ENCODE measurements around the gene KDM4D. TPM values are rescaled to one million over a fixed set of nuclear protein-coding genes. Genes with fewer than 3 reads are reported as not detected.

KDM4D gene
- total RNA-seq, 1 donor from 2014 or later = 1.3 TPM

DNA sequence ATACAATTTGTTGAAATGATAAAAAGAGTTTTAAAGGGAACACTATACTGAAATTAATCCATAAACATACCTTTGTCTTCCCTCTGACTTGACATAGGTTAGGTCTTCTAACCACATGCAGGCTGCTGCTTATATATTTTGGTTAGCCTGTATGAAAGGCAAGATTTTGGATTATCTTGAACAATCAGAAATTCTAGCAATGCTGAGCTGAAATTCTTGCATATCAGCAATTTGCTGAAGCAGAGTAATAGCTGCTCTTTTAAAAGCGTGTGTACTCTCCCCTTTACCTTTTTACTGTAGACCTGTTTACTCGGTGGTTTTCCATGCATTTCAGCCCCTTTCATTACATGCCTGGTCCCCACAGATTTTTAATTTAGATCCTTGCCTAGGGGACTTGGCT lies 34.2 kb upstream of the KDM4D start:
- Mint-ChIP-seq H3K27ac (ENCODE audit: unreplicated experiment) (no peak overlapping the region), H3K27me3 (ENCODE audit: unreplicated experiment) (peaks cover 6% of the 10 kb centered on the region), H3K4me1 (ENCODE audit: low read depth, unreplicated experiment) (peaks cover 30% of the 10 kb centered on the region), H3K4me3 (ENCODE audit: unreplicated experiment) (no peak overlapping the region), H3K9me3 (ENCODE audit: unreplicated experiment) (peaks cover 5% of the 10 kb centered on the region), H3K36me3 (ENCODE audit: unreplicated experiment) (no peaks in the 10 kb centered on the region)
- no peak for TF ChIP-seq CTCF (IDR thresholded peaks at IDR 0.05; ENCODE audit: partially characterized antibody, unreplicated experiment)
- no peak for DNase-seq

GRCh38 chr11:94941131-94941530 lies 32.4 kb upstream of the KDM4D start:
- DNase-seq = no peak
- no peak for TF ChIP-seq CTCF (IDR thresholded peaks at IDR 0.05; ENCODE audit: partially characterized antibody, unreplicated experiment)
- Mint-ChIP-seq H3K9me3 (ENCODE audit: unreplicated experiment) (peaks cover 2% of the 10 kb centered on the region), H3K4me1 (ENCODE audit: low read depth, unreplicated experiment) (peaks cover 15% of the 10 kb centered on the region), H3K27ac (ENCODE audit: unreplicated experiment) (no peak overlapping the region), H3K27me3 (ENCODE audit: unreplicated experiment) (peaks cover 1% of the 10 kb centered on the region), H3K4me3 (ENCODE audit: unreplicated experiment) (peak overlapping the region; percentile 58), H3K36me3 (ENCODE audit: unreplicated experiment) (no peaks in the 10 kb centered on the region)

DNA sequence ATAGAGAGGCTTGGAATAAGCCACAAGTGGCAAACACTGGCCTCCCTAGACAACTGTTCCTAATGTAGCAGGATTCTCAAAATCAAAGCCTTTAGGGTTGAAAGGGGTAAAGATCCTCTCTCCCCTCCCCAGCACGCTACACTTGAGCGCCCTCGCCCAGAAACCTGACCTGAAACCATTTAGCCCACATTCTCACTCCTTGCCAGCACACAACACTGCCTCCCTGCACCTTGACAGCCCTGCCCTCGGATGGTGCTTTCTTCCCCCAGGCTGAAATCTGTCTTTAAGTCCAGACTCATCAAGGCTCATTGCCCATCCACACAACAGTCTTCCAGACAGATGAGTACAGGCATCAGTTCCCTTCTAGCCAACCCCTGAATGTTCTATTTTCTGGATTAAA lies 26.7 kb upstream of the KDM4D start:
- DNase-seq = no peak
- TF ChIP-seq CTCF (IDR thresholded peaks at IDR 0.05; ENCODE audit: partially characterized antibody, unreplicated experiment) = no peak
- no peaks in the 10 kb centered on the region for H3K36me3 Mint-ChIP-seq (ENCODE audit: unreplicated experiment)
- H3K4me1 Mint-ChIP-seq (ENCODE audit: low read depth, unreplicated experiment) = no peaks in the 10 kb centered on the region
- H3K9me3 Mint-ChIP-seq (ENCODE audit: unreplicated experiment) = no peaks in the 10 kb centered on the region
- no peak overlapping the region for H3K4me3 Mint-ChIP-seq (ENCODE audit: unreplicated experiment)
- no peak overlapping the region for H3K27ac Mint-ChIP-seq (ENCODE audit: unreplicated experiment)
- H3K27me3 Mint-ChIP-seq (ENCODE audit: unreplicated experiment) = no peaks in the 10 kb centered on the region

DNA sequence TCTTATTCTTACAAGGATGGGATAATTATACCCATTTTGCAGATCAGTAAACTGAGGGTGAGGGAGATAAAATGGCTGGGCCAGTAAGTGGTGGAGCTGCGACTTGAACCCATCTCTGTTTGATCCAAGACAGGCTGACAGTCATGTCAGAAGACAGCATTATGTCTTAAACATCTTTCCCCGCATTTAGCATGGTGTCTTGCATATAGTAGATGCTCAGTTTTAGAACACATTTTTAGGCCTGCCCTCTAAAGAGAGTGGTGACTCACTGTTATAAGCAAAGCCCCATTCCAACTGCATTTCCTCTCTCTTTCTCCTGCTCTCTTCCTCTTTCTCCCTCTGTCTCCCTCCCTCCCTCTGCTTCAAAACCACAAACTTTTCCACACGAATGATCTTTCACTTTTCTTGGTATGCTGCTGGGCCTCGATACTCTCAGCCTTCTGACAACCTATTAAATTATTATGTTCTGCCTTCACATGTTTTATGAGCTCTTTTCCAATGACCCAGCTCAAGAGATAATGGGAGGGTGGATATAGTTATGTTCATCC lies 25.4 kb upstream of the KDM4D start:
- no peaks in the 10 kb centered on the region for H3K4me1 Mint-ChIP-seq (ENCODE audit: low read depth, unreplicated experiment)
- no peaks in the 10 kb centered on the region for H3K27me3 Mint-ChIP-seq (ENCODE audit: unreplicated experiment)
- H3K4me3 Mint-ChIP-seq (ENCODE audit: unreplicated experiment) = no peak overlapping the region
- no peak for TF ChIP-seq CTCF (IDR thresholded peaks at IDR 0.05; ENCODE audit: partially characterized antibody, unreplicated experiment)
- no peaks in the 10 kb centered on the region for H3K9me3 Mint-ChIP-seq (ENCODE audit: unreplicated experiment)
- no peaks in the 10 kb centered on the region for H3K36me3 Mint-ChIP-seq (ENCODE audit: unreplicated experiment)
- DNase-seq = no peak
- no peak overlapping the region for H3K27ac Mint-ChIP-seq (ENCODE audit: unreplicated experiment)

DNA sequence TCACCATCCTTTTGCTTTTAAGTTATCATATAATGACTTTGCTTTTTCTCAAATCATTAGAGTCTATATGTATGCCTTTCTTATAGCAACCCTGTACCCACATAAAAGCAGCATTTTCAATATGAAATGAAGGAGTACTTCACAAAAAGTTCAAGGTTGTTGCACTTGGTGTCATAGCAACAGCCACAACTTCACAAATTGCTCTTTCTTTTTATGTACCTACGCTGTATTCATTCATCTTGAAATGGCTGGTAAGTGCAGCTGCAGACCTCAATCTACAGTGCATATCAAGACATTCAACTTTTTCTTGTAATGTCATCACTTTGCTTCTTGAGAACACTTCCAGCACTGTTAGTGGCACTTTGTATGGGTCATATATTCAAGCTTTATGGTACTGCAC lies 18.8 kb upstream of the KDM4D start:
- Mint-ChIP-seq H3K4me3 (ENCODE audit: unreplicated experiment) (no peak overlapping the region), H3K36me3 (ENCODE audit: unreplicated experiment) (no peaks in the 10 kb centered on the region), H3K27me3 (ENCODE audit: unreplicated experiment) (peaks cover 3% of the 10 kb centered on the region), H3K4me1 (ENCODE audit: low read depth, unreplicated experiment) (no peaks in the 10 kb centered on the region), H3K27ac (ENCODE audit: unreplicated experiment) (no peak overlapping the region), H3K9me3 (ENCODE audit: unreplicated experiment) (no peaks in the 10 kb centered on the region)
- no peak for DNase-seq
- TF ChIP-seq CTCF (IDR thresholded peaks at IDR 0.05; ENCODE audit: partially characterized antibody, unreplicated experiment) = no peak

Data from glutamatergic neuron (in vitro differentiated cells).